Measurements from ENCODE around the gene KLF13. TPM values are rescaled to one million over a fixed set of nuclear protein-coding genes. Genes with fewer than 3 reads are reported as not detected.

The KLF13 gene
- 10 to 100 TPM; 18.7 to 28.0 (median 24.5) TPM for total RNA-seq
- 10 to 100 TPM; 23.4 to 71.9 (median 48.6) TPM for polyA plus RNA-seq

DNA sequence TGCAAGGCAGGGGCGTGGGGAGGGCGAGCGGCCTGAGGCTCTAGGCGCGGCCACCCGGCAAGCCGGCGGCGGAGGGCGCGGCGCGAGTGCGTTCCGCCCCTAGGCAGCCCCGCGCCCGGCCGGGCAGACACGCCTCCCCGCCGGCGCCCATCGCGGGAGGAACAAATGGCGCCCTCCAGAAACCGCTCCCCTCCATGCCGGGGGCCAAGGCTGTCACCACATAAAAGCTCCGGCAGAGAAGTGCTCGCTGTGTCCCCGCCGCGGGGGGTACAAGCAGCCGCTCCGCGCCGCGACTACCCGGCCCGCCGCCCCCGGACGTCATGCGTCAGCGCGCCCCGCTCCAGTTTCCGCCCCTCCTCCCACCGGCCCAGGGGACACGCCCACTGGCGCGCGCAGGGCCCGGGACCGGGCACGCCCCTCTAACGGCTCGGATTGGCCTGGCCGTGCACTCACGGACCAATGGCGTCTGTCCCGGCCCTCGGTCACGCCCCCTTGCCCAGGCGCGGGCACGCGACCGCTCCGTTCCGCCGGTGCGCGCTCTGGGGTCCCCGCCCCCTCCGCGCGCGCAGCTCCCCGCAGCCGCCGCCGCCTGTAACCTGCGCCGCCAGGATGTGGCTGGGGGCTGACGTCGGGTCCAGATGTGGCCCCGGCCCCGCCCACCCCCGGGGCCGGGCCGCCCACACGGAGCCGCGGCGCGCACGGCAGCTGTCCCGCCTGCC lies at the start of gene KLF13:
Gene KLF13 (plus strand): TSS at position 680 of the 719 bp plus-strand sequence. CDS start 378 bp downstream, outside the sequence.
- Histone ChIP-seq H3K36me3 (no peaks in the 10 kb centered on the region), H3K27ac (peak within 1 kb of the TSS; percentile 99 to 100 (median 100)), H3K4me3 (peak within 1 kb of the TSS; percentile 75 to 95 (median 82)), H3K4me1 (peaks cover 0 to 40% (median 35%) of the 10 kb centered on the region in 4 donors), H3K9me3 (no peaks in the 10 kb centered on the region), H3K27me3 (no peaks in the 10 kb centered on the region)
- peak; percentile 99 for DNase-seq
- intact Hi-C loops (cut with DNase I), result loop anchor here (1.0 to 5.0 kb wide), 2 partner anchors 90 to 334 kb away; partner anchors contain the start of gene MTMR10
- no peak for TF ChIP-seq CTCF (IDR thresholded peaks at IDR 0.05)
- TF ChIP-seq EP300 (IDR thresholded peaks at IDR 0.05), result peak in 1 of 4 donors; percentile 65
- TF ChIP-seq POLR2A (IDR thresholded peaks at IDR 0.05), result peak; percentile 95 to 96
- TF ChIP-seq POLR2AphosphoS5 (IDR thresholded peaks at IDR 0.05), result peak; percentile 98 to 99 (median 99)
- 0 to 1% methylated on average over 99 of the region's 99 CpGs for WGBS, 2 donors

- no peaks in the 10 kb centered on the region for H3K36me3 ChIP-seq
- no peaks in the 10 kb centered on the region for H3K4me1 ChIP-seq
- H3K4me3 ChIP-seq, result no peak overlapping the region
- peak; percentile 42 for DNase-seq
- WGBS, 2 donors, result 95 to 97% methylated on average over 4 of the region's 4 CpGs
- no peak for TF ChIP-seq EP300 (IDR thresholded peaks at IDR 0.05)
- no peak for TF ChIP-seq CTCF (IDR thresholded peaks at IDR 0.05)
- TF ChIP-seq POLR2A (IDR thresholded peaks at IDR 0.05), result no peak
- H3K27me3 ChIP-seq, result peaks cover 0 to 2% (median 0%) of the 10 kb centered on the region in 3 donors
- intact Hi-C loops (cut with DNase I), result no loop called here
- no peaks in the 10 kb centered on the region for H3K9me3 ChIP-seq
- H3K27ac ChIP-seq, result no peak overlapping the region
Observed at GRCh38 chr15:31277335-31278060, 49.1 kb upstream of the KLF13 start.

GRCh38 chr15:31278061-31278445 lies 48.6 kb upstream of the KLF13 start:
- 88 to 94% methylated on average over 6 of the region's 6 CpGs for WGBS, 2 donors
- TF ChIP-seq CTCF (IDR thresholded peaks at IDR 0.05) (no peak), POLR2AphosphoS5 (IDR thresholded peaks at IDR 0.05) (no peak), POLR2A (IDR thresholded peaks at IDR 0.05) (no peak), EP300 (IDR thresholded peaks at IDR 0.05) (no peak)
- no peak overlapping the region for H3K4me3 ChIP-seq
- no peaks in the 10 kb centered on the region for H3K9me3 ChIP-seq
- intact Hi-C loops (cut with DNase I), result no loop called here
- H3K27me3 ChIP-seq, result peaks cover 0 to 2% (median 0%) of the 10 kb centered on the region in 3 donors
- DNase-seq, result peak; percentile 37
- H3K27ac ChIP-seq, result no peak overlapping the region
- no peaks in the 10 kb centered on the region for H3K36me3 ChIP-seq
- no peaks in the 10 kb centered on the region for H3K4me1 ChIP-seq

GRCh38 chr15:31278544-31279220 lies 48.0 kb upstream of the KLF13 start:
- 96 to 97% methylated on average over 18 of the region's 18 CpGs for WGBS, 2 donors
- Histone ChIP-seq H3K9me3 (no peaks in the 10 kb centered on the region), H3K4me3 (no peak overlapping the region), H3K36me3 (no peaks in the 10 kb centered on the region), H3K4me1 (no peaks in the 10 kb centered on the region), H3K27ac (no peak overlapping the region), H3K27me3 (peaks cover 0 to 2% (median 0%) of the 10 kb centered on the region in 3 donors)
- intact Hi-C loops (cut with DNase I), result no loop called here
- TF ChIP-seq EP300 (IDR thresholded peaks at IDR 0.05), result no peak
- no peak for TF ChIP-seq POLR2AphosphoS5 (IDR thresholded peaks at IDR 0.05)
- TF ChIP-seq POLR2A (IDR thresholded peaks at IDR 0.05), result no peak
- TF ChIP-seq CTCF (IDR thresholded peaks at IDR 0.05), result no peak
- peak; percentile 60 for DNase-seq

Measured in sigmoid colon (tissue), 7 donors.